SK-N-MC (cell line): ENCODE data around the gene LRRIQ4.

Experiments used
- EZH2 ChIP-seq: fragments of 200-600 bp; sonication (generic); IDR thresholded peaks from one replicate; pipeline ENCODE4 v1.6.1; 2017; ENCODE audit warnings: antibody characterized with exemption
- POLR2AphosphoS5 ChIP-seq: IDR thresholded peaks from 2 replicates; pipeline ENCODE4 v1.6.1; 2012; ENCODE audit warnings: mild to moderate bottlenecking, low read depth, low read length, borderline replicate concordance

DNA sequence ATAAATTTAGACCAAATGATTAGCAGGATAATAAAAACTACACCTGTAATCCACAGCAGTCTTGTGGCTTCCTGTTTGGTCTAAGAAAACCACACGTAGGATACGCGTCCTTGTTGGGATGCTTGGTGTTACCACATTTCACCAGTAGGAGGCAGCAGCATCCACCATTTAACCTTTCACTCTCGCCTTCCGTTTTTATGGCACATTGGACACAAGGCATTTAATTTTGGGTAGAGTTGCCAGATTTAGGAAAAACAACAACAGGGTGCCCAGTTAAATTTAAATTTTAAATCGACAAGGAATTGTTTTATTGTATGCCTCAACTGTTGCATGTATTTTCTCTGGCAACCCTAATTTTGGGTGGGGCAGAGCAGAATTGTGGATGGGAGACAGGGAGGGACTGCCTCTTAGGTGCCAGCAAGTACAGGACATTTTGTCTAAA is 50.8 kb downstream of the LRRIQ4 start:
- no peak for TF ChIP-seq POLR2AphosphoS5
- no peak for TF ChIP-seq EZH2
